ENCODE results near the gene NRAS.

NRAS gene

DNA sequence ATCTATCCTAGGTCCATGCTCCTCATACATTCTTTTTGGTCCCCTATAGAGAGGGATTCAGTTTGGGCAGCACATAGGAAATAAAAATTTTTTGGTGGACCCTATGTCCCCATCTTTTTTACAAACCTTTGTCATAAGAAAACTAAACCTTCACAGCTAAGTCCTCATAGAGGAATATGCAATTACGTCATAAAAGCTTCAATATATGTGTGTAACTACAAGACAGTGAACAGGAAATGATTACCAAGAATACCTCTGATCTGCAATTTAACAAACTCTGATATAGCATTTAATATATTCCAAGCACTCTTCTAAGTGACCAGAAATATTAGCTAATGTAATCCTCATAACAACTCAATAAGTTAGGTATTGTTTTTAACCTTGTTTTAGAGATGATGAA lies 40.5 kb downstream of the NRAS start:
- DNase-seq: no peak

DNA sequence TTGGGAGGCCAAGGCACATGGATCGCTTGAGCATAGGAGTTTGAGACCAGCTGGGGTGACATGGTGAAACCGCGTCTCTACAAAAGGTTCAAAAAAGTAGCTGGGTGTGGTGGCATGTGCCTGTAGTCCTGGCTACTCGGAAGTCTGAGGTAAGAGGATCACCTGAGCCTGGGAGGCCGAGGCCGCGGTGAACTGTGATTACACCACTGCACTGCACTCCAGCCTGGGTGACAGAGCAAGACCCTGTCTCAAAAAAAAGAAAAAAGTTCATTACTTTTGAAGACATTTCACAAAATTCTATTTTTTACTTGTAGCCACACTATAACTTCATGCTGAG lies 44.7 kb downstream of the NRAS start:
- DNase-seq: no peak

DNA sequence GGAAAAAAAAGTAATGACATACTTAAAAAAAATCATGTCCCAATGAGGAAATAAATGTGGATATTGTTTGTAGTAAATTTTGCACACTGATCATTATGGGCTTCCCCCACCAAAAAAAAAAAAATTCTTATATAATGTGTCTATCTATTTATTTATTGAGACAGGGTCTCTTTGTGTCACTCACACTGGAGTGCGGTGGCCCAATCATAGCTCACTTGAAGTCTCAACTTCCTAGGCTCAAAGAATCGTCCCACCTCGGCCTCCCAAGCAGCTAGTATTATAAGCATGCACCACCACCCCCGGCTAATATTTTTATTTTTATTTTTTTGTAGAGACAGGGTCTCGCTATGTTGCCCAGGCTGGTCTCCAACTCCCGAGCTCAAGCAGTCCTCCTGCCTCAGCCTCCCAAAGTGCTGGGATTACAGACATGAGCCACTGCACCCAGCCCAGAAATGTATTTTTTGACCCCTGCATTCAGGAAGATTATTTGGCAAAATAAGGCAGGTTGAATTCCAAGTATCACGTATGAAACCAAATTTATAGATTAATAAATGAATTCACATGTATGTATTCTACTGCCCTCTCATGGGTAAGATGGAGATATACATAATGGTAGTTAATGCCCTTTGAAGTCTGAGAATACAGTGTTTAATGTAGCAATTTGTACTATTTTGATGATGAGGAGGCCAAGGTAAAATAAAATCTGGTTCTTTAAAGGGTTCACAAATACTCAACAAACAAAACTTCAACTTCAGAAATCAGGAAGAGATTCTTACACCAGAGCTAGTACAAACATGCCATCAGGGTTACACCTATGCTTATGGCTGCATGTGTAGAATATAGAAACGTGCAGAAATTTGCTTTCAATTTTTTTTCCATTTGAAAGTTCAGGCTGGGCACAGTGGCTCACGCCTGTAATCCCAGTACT lies 45.3 kb downstream of the NRAS start:
- peak; percentile 18 for DNase-seq

DNA sequence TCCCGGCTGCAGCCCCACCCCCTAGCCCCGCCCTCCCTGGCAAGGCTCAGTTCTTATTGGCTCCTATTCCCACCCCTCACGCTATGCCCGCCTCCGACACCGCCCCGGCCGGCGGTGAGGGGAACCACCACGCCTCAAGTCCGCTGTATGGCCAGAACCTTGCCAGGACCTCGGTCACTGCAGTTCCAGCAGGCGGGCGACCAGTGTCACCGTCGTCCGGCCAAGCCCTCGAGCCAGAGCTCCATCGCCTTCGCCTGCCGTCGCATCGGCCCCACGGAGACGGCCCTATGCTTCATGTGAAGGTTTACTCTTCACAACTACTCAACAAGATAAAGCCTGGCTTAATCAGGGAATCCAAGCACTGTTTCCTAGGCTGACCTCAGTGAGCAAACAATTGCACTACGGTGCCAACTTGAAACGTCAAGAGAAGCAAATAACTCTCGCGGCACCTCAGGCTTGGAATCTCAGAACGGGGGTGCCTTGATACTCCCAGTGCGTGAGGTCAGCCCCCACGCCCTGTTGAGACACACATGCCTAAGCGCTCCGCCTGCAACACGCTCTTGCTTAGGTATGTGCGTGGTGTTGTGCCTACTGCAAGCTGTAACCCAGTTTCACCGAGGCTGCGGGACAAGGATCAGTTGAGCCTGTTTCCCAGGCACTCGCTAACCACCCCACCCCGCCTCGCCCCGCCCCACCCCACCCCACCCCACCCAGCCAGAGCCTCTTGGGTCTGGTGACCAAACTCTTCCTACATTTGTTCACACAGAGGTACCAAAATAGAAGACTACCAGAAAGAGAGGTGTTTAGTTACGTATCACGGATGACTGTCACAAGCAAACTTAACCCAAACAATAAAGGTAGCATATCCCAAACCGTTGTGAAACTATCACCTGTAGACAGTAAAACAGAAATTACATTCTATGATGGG lies 46.2 kb downstream of the NRAS start:
- peak; percentile 87 for DNase-seq

DNA sequence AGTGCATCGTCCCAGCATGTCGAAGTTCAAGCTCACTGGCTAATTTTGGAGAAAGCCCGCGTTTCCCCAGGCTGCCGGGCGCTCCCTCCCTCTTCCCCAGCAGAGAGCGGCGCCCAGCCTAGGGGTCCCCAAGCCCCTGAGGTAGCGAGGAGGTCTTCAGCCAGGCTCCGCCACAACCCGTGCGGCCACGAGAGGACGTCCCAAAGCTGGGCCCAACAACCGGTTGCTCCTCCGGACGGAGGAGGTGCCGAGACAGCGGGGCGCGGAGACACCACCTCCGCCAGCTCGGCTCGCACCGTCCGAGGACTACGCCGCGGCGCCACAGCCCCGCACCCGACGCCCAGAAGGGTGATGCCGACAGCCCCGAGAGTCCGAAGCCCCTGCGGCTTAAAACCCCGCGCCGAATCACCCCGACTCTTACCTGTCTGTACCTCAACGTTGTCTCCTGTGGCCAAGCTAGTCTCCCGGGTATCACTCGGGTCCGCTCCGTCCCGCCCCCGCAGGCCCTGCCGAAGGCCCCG lies 46.9 kb downstream of the NRAS start, which contains the start of gene DENND2C:
DENND2C (minus strand) TSS at position 488 of the 521 bp plus-strand sequence. CDS start 44,065 bp downstream, outside the sequence.
- no peak for DNase-seq

DNA sequence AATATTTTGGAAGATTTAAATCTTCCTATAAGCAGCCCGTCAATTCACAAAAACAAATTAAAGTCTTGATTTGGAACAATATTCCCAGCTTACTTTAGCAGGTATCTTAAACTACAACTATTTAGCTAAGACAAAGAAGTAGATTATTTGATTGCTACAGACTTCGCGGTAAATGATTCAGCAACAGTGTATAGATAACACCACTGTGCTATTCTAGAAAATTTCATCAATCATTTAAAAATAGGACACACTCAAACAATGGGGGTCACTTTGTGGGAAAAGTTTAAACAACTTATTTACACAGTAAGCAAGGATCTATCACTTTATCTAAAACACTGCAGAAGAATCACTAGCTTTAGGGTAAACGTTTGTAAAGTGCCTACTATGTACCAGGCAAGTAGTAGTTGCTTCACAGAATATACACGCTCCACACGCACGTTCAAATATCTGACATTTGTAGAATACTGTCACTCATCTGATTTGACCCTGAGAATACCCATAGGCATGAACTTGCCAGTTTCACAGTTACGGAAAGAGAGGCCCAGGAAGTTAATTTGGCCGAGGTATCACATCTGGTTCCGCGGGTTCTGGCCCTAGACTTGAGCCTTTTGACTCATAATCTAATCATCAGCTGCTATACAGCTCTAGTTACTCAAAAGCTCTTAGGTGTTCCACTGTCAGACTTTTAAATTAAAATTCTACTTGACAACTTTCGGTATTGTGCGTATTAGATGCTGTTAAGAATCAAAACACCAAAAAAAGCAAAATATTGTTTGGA lies 47.6 kb downstream of the NRAS start:
- no peak for DNase-seq

DNA sequence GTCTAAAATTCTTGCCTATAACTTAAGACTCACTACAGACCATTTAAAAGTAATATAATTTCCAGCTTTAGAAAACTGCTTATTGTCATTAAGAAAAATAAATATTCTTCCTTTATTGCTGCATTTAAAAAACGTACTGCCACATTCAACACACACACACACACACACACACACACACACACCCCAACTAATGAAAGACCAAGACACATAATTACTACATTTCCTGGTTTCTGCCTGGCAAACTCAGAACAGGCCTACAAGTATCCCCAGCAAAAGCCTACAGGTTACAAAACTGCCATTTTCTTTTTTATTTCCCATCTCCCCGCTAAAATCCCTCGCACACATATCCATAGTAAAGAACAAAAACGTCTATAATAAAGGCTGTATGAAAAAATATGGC lies 48.2 kb downstream of the NRAS start:
- no peak for DNase-seq

DNA sequence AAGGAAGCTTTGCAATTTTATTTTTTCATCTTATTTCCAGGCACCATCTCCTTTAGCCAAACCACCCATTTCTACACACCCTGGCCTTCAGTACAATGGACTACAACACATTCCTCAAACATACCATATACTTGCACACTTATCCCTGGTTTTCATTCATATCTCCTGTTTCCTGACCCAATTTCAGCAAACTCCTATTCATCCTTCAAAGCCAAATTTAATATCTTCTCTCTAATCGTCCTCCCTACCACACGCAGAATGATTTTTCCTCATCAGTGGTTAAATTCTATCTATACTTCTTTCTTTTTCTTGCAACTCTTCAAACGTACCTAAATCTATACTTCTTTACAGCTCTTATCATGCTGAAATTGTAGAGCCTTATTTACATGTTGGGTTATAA lies 49.6 kb downstream of the NRAS start:
- no peak for DNase-seq

DNA sequence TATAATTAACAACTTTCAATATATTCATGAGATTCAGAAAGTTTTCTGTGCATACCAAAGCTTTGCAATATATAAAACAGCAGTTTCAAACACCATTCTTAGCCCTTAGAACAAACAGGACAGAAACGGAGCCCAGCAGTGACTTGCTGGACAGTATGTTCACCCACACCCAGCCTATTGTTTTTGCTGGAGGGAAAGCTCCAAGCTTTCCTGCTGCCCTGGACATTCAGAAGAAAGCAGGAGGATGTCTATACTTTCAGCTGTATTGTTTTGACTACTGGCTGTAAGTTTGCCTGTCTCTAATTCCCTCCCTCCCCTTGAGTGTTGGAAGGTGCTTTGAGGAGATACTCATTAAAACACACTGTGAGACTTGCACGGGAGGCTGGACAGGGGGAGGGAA lies 56.3 kb downstream of the NRAS start:
- no peak for DNase-seq

Data from fibroblast of skin of scalp (primary cell).